Fibroblast of skin of abdomen (primary cell): Measurements from ENCODE around the gene PPY. TPM values are rescaled to one million over a fixed set of nuclear protein-coding genes. Genes with fewer than 3 reads are reported as not detected.
"Not testable (repeated sequence)": the region's sequence is repeated elsewhere in the genome, so short reads cannot be mapped to it uniquely, and the experiment has no call there.

Source experiments
- DNase-seq: peaks from one replicate; pipeline ENCODE4 v3.0.0-alpha.2; 2013
- polyA plus RNA-seq, 2 experiments: library from polyadenylated mRNA; unstranded; fragments of 120-200 nt; gene quantifications; one replicate each; pipeline ENCODE4 v1.2.1, GENCODE V29; 2013; ENCODE audit not compliant: insufficient read length in 2 of 2

PPY gene, protein sequence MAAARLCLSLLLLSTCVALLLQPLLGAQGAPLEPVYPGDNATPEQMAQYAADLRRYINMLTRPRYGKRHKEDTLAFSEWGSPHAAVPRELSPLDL
- not detected for polyA plus RNA-seq (2013, experiment 1 of 2; ENCODE audit: insufficient read length)
- polyA plus RNA-seq (2013, experiment 2 of 2; ENCODE audit: insufficient read length), result not detected

GRCh38 chr17:43942051-43942685 is at the start of gene PPY:
Gene PPY (minus strand): TSS chr17:43942476. CDS start chr17:43941654, 822 bp downstream.
- DNase-seq, result no peak

- no peak for DNase-seq
Observed at GRCh38 chr17:43988301-43988700, 46.0 kb upstream of the PPY start.

- no peak for DNase-seq
Observed at GRCh38 chr17:43987131-43988021, 45.1 kb upstream of the PPY start.

GRCh38 chr17:43986225-43986981 is 44.1 kb upstream of the PPY start:
- no peak for DNase-seq

GRCh38 chr17:43984521-43984920 is 42.2 kb upstream of the PPY start:
- no peak for DNase-seq

DNA sequence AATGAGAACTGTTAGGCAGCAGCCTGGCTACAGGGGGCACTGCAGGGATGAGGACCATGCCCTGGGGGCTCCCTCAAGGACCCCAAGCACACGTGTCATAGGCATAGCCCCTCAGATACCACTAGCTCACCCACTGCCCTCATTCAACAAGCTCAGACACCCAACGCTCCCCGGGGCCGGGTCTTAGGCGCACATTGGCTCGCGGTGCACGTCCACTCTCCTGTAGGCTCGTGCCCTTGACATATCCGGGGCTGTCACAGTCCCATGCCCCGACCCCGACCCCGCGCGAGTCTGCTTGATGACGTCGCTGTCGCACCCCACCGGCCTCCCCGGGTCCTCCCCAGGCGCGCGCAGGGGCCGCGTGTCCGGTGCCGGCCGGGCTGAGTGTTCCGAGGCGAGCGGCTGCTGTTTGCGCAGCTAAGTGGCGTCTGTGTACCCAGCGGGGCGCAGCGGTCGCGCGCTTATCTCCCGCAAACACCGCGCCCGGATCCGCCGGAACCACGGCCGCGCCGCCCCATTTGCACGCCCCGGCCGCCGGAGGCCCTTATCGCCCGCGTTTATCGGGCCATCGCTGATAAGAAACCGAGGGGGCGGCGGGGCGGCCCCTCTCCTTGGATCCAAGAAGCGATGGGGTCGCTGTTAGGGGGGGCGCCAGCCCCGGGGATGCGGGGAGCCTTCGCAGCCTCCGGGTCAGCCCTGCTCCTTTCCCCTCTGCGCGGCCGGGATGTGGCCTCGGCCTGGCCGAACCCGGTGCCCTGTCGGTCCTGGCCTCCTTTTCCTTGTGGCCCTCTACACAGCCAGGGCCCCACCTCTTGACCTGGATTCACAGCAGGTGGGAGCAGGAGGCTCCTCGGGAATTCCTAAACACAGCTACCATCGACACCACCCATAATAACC is 41.5 kb upstream of the PPY start:
- DNase-seq, result no peak

GRCh38 chr17:43983196-43983514 is 40.9 kb upstream of the PPY start:
- DNase-seq, result no peak

- DNase-seq, result no peak
Observed at GRCh38 chr17:43982171-43982570, 39.9 kb upstream of the PPY start.

GRCh38 chr17:43979671-43980070 is 37.4 kb upstream of the PPY start:
- DNase-seq, result no peak

DNA sequence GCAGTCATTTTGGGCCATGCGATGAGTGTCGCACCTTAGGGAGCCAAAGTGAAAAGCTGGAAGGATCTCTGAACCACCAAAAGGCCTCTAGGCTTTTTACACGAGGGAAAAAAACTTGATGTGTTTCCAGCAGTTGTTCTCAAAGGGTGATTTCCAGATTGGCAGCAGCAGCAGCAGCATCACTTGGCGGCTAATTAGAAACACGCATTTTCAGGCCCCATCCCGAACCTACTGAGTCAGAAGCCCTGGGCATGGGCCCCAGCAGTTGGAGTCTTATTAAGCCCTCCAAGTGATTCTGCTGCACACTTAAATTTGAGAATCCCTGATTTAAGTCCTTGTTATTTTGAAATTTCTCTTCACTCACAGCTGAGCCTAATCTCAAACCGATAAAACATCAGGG is 36.7 kb upstream of the PPY start:
- DNase-seq, result peak; percentile 46

- no peak for DNase-seq
Observed at GRCh38 chr17:43978078-43978477, 35.8 kb upstream of the PPY start.

DNA sequence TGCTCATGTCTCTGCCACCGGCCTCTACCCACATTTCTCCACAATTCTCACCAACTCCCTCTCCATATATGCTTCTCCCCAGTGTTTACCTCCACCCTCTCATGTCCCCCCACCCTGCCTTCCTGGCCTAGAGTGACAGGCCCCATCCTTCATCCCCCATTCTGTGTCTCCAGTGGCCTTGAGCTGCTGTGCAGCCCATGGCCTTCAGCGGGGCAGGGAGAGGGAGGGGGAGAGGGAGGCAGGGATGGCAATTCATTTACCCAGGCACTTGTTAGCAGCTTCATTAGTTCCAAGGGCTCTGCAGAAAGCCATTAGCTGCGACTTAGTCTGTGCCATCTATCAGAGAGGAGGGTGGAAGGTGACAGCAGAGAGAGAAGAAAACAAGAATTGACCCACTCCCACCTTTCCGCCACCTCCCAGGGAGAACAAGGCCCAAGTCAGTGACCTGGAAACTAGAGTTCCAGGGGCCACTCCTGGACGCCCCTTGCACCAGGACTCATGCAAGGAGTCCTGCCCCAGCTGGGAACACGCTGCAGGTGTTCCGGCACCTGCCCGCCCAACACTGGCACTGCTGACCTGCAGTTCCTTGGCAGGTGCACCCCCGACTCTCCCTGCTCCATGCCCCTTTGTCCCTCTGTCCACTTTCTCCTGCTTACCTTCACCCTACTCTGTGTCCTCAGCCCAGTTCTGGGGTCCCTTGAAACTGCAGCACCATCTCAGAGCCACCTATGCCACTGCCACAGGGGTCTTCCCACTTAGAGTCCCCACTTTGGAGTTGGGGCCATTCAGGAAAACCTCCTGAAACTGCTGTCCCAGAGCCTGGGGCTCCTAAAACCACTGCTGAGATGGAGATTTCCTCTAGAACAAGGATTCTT is 34.9 kb upstream of the PPY start:
- no peak for DNase-seq

DNA sequence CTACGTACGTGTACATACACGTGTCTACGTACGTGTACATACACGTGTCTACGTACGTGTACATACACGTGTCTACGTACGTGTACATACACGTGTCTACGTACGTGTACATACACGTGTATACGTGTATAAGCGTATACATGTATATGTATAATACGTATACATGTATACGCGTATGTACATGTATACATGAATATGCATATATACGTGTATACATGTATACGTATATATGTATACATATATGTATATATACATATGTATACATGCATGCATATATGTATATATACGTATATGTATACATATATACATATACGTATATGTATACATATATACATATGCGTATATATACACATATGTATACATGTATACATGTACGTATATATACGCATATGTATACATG is 33.6 kb upstream of the PPY start:
- DNase-seq, result no peak

GRCh38 chr17:43974382-43975266 is 32.3 kb upstream of the PPY start:
- DNase-seq, result no peak

- not testable (repeated sequence) for DNase-seq
Observed at GRCh38 chr17:43972444-43973212, 30.4 kb upstream of the PPY start.

GRCh38 chr17:43971436-43971835 is 29.2 kb upstream of the PPY start:
- not testable (repeated sequence) for DNase-seq

DNA sequence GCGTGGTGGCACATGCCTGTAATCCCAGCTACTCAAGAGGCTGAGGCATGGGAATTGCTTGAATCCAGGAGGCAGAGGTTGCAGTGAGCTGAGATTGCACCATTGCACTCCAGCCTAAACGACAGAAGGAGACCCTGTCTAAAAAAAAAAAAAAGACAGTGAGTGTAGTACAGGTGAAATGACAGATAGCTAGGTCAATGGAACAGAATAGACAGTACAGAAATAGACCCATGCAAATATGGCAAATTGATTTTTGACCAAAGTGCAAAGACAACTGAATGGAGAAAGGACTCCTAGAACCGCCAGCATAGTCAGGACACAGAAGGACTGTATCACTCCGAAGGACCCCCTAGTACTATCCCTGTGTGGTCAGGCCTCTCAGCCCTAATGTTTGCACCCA is 28.1 kb upstream of the PPY start:
- no peak for DNase-seq

GRCh38 chr17:43967251-43967875 is 25.1 kb upstream of the PPY start:
- no peak for DNase-seq

GRCh38 chr17:43966276-43966675 is 24.0 kb upstream of the PPY start:
- DNase-seq, result no peak
